Natural killer cell (primary cell): ENCODE measurements around the gene KRTCAP2. TPM values are rescaled to one million over a fixed set of nuclear protein-coding genes. Genes with fewer than 3 reads are reported as not detected.
"Not testable (repeated sequence)": the region's sequence is repeated elsewhere in the genome, so short reads cannot be mapped to it uniquely, and the experiment has no call there.

Experiments
- ATAC-seq, 3 donors: fragments of 150-1000 bp in 2 of 3; fragments of 200-7000 bp in 1 of 3; cut with Tn5 transposase; 1 replicate in 1 of 3; 2 replicates in 2 of 3; pipeline ENCODE4 v1.10.0; 2021; ENCODE audit warnings: mild to moderate bottlenecking in 2 of 3, moderate library complexity in 2 of 3
- DNase-seq, 2 donors: peaks; one replicate each; pipeline versions ENCODE4 v3.0.0 to v3.0.0-alpha.2; 2013 to 2021; ENCODE audit warnings: mixed read lengths in 1 of 2
- H3K27ac ChIP-seq: one replicate; pipeline ENCODE4 v1.5.1; 2013; ENCODE audit warnings: mild to moderate bottlenecking, low read length
- H3K27me3 ChIP-seq: one replicate; pipeline ENCODE4 v1.6.1; 2013; ENCODE audit warnings: low read length; ENCODE audit not compliant: control insufficient read depth, insufficient read depth
- H3K36me3 ChIP-seq: one replicate; pipeline ENCODE4 v1.6.1; 2013; ENCODE audit warnings: low read length; ENCODE audit not compliant: control insufficient read depth, insufficient read depth
- H3K4me1 ChIP-seq: one replicate; pipeline ENCODE4 v1.6.1; 2013; ENCODE audit warnings: low read length; ENCODE audit not compliant: control insufficient read depth, insufficient read depth
- H3K4me3 ChIP-seq: one replicate; pipeline ENCODE4 v1.5.1; 2013; ENCODE audit warnings: low read length
- H3K9me3 ChIP-seq: one replicate; pipeline ENCODE4 v1.6.1; 2013; ENCODE audit warnings: low read length; ENCODE audit not compliant: control insufficient read depth, insufficient read depth
- H3K27ac Mint-ChIP-seq, 2 donors: one replicate each; pipeline ENCODE4 v1.8.0; 2022; ENCODE audit warnings: mild to moderate bottlenecking in 2 of 2, mixed read lengths in 2 of 2, moderate library complexity in 1 of 2
- H3K27me3 Mint-ChIP-seq, 2 donors: one replicate each; pipeline ENCODE4 v1.8.0; 2022; ENCODE audit warnings: low read depth in 2 of 2, mixed read lengths in 2 of 2
- H3K36me3 Mint-ChIP-seq: one replicate; pipeline ENCODE4 v1.8.0; 2022; ENCODE audit warnings: mixed read lengths
- H3K4me1 Mint-ChIP-seq, 2 donors: one replicate each; pipeline ENCODE4 v1.8.0; 2022; ENCODE audit warnings: mixed read lengths in 2 of 2
- H3K4me3 Mint-ChIP-seq: one replicate; pipeline ENCODE4 v1.8.0; 2022; ENCODE audit warnings: mild to moderate bottlenecking, moderate library complexity, mixed read lengths
- H3K9me3 Mint-ChIP-seq, 2 donors: one replicate each; pipeline ENCODE4 v1.8.0; 2022; ENCODE audit warnings: mixed read lengths in 2 of 2
- CTCF ChIP-seq: fragments of 200-600 bp; IDR thresholded peaks from one replicate; pipeline ENCODE4 v1.8.0; 2022; ENCODE audit warnings: antibody characterized with exemption
- WGBS: methylation state at CpG from one replicate; pipeline ENCODE4 v1.1.7; 2013; ENCODE audit warnings: missing lambda C conversion rate; ENCODE audit not compliant: insufficient coverage; 5-methylcytosine and 5-hydroxymethylcytosine counted together
- intact Hi-C: fragments of 100-400 bp; cut with micrococcal nuclease; formaldehyde crosslinking; loops from one replicate; pipeline ENCODE4 v1.14.2; 2022
- total RNA-seq, 4 donors: library from RNA; stranded (reverse); fragments of 120-200 nt in 1 of 4; gene quantifications; one replicate each; pipeline versions ENCODE4 v1.2.3 to v1.2.4, GENCODE V29; 2013 to 2022

The KRTCAP2 gene
- total RNA-seq, 3 donors from 2014 or later (not counting 1 experiment from before 2014, with no cell fraction given): 95.3 to 113 (median 104) TPM

- ATAC-seq (no peak), DNase-seq (no peak)
- Mint-ChIP-seq H3K27me3 (peaks cover 0 to 11% of the 10 kb centered on the region in 2 donors), H3K4me3 (peak overlapping the region; percentile 37), H3K27ac (peak overlapping the region in 1 of 2 donors; percentile 33), H3K9me3 (no peaks in the 10 kb centered on the region), H3K36me3 (no peaks in the 10 kb centered on the region), H3K4me1 (peaks cover 18 to 44% of the 10 kb centered on the region in 2 donors)
- WGBS: no CpG with 5 or more reads among the region's 2 CpGs
- peaks cover 2% of the 10 kb centered on the region for H3K27me3 ChIP-seq
- no peak overlapping the region for H3K4me3 ChIP-seq
- peaks cover 41% of the 10 kb centered on the region for H3K4me1 ChIP-seq
- H3K9me3 ChIP-seq: no peaks in the 10 kb centered on the region
- intact Hi-C loops: no loop called here
- no peak for TF ChIP-seq CTCF
- H3K36me3 ChIP-seq: peaks cover 14% of the 10 kb centered on the region
- no peak overlapping the region for H3K27ac ChIP-seq
These were observed 2.9 kb downstream of the KRTCAP2 start for GRCh38 chr1:155170101-155170785.

- Mint-ChIP-seq H3K4me3 (no peak overlapping the region), H3K27ac (no peak overlapping the region), H3K9me3 (no peaks in the 10 kb centered on the region), H3K4me1 (peaks cover 18 to 39% of the 10 kb centered on the region in 2 donors), H3K36me3 (no peaks in the 10 kb centered on the region), H3K27me3 (peaks cover 0 to 11% of the 10 kb centered on the region in 2 donors)
- Histone ChIP-seq H3K4me1 (peaks cover 37% of the 10 kb centered on the region), H3K4me3 (no peak overlapping the region), H3K9me3 (no peaks in the 10 kb centered on the region), H3K36me3 (peaks cover 14% of the 10 kb centered on the region), H3K27me3 (peaks cover 2% of the 10 kb centered on the region), H3K27ac (no peak overlapping the region)
- 78% methylated on average over 4 of the region's 5 CpGs for WGBS
- intact Hi-C loops: loop anchor here (5.0 kb wide), 1 partner anchor 42 kb away; the partner anchor contains the start of gene EFNA1
- ATAC-seq: no peak
- DNase-seq: no peak
- TF ChIP-seq CTCF: no peak
These were observed 3.6 kb downstream of the KRTCAP2 start for GRCh38 chr1:155169541-155169940.

- H3K27ac Mint-ChIP-seq: no peak overlapping the region
- Histone ChIP-seq H3K27ac (no peak overlapping the region), H3K4me1 (peaks cover 28% of the 10 kb centered on the region), H3K4me3 (no peak overlapping the region), H3K27me3 (peaks cover 2% of the 10 kb centered on the region), H3K36me3 (peaks cover 14% of the 10 kb centered on the region), H3K9me3 (no peaks in the 10 kb centered on the region)
- 96% methylated on average over 10 of the region's 10 CpGs for WGBS
- intact Hi-C loops: loop anchor here (1.0 to 5.0 kb wide), 2 partner anchors 41 to 77 kb away; partner anchors contain the start of gene EFNA1
- H3K36me3 Mint-ChIP-seq: no peaks in the 10 kb centered on the region
- H3K27me3 Mint-ChIP-seq: peaks cover 0 to 7% of the 10 kb centered on the region in 2 donors
- no peaks in the 10 kb centered on the region for H3K9me3 Mint-ChIP-seq
- ATAC-seq (no peak), DNase-seq (peak in 1 of 2 donors; percentile 3)
- peaks cover 16 to 32% of the 10 kb centered on the region in 2 donors for H3K4me1 Mint-ChIP-seq
- TF ChIP-seq CTCF: no peak
- no peak overlapping the region for H3K4me3 Mint-ChIP-seq
These were observed 4.5 kb downstream of the KRTCAP2 start for GRCh38 chr1:155168456-155169210.

GRCh38 chr1:155168105-155168445, 5.0 kb downstream of the KRTCAP2 start:
- DNase-seq, H3K27me3 ChIP-seq, H3K27me3 Mint-ChIP-seq, H3K9me3 Mint-ChIP-seq, H3K27ac ChIP-seq, H3K4me3 ChIP-seq, H3K4me3 Mint-ChIP-seq, H3K36me3 Mint-ChIP-seq, ATAC-seq, H3K9me3 ChIP-seq: not testable (repeated sequence)
- H3K4me1 ChIP-seq: peaks cover 23% of the 10 kb centered on the region
- intact Hi-C loops: loop anchor here (1.0 to 5.0 kb wide), 2 partner anchors 41 to 77 kb away; partner anchors contain the start of gene EFNA1
- 55% methylated on average over 4 of the region's 4 CpGs for WGBS
- H3K4me1 Mint-ChIP-seq: peaks cover 11 to 26% of the 10 kb centered on the region in 2 donors
- peaks cover 14% of the 10 kb centered on the region for H3K36me3 ChIP-seq
- peak overlapping the region in 1 of 2 donors; percentile 68 for H3K27ac Mint-ChIP-seq
